ENCODE results near the gene DACT2.

DNA sequence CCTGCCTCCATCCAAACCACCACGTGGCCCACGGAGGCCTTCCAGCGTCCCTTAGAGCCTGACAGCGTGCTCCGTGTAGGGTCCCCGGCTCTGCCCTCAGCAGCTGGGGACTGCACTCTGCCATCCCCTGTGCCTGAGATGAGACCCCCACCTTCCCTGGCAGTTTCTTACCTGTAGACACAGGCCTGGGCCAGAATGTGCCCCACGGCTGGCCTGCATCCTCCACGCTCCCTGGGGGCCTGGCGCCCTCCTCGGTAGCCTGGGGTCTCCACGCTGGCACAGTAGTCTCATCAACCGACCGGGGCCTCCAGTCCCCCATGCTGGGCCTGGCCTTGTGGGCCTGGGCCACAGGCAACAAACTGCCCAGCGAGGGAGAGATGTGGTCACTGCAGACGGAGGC, 9.6 kb downstream of the DACT2 start:
- TF ChIP-seq, protein P1, sequence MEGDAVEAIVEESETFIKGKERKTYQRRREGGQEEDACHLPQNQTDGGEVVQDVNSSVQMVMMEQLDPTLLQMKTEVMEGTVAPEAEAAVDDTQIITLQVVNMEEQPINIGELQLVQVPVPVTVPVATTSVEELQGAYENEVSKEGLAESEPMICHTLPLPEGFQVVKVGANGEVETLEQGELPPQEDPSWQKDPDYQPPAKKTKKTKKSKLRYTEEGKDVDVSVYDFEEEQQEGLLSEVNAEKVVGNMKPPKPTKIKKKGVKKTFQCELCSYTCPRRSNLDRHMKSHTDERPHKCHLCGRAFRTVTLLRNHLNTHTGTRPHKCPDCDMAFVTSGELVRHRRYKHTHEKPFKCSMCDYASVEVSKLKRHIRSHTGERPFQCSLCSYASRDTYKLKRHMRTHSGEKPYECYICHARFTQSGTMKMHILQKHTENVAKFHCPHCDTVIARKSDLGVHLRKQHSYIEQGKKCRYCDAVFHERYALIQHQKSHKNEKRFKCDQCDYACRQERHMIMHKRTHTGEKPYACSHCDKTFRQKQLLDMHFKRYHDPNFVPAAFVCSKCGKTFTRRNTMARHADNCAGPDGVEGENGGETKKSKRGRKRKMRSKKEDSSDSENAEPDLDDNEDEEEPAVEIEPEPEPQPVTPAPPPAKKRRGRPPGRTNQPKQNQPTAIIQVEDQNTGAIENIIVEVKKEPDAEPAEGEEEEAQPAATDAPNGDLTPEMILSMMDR (IDR thresholded peaks at IDR 0.05): no peak
- no peak for TF ChIP-seq EZH2 (IDR thresholded peaks at IDR 0.05)
- no peak for TF ChIP-seq EZH2phosphoT487 (IDR thresholded peaks at IDR 0.05)

All from neural progenitor cell (in vitro differentiated cells).